Prostate gland (tissue), 2 donors: ENCODE measurements around the gene ACSS1.

Experiments used
- CTCF ChIP-seq, 4 experiments: fragments of 200-600 bp in 2 of 4; fragments of 450-650 bp in 2 of 4; sonication (generic) in 2 of 4; IDR thresholded peaks; 1 replicate in 3 of 4; 2 replicates in 1 of 4; pipeline ENCODE4 v1.5.1; 2016 to 2019; ENCODE audit warnings: antibody characterized with exemption in 4 of 4, mild to moderate bottlenecking in 2 of 4, moderate library complexity in 2 of 4
- POLR2A ChIP-seq: fragments of 450-650 bp; IDR thresholded peaks from one replicate; pipeline ENCODE4 v1.6.1; 2016; ENCODE audit warnings: antibody characterized with exemption, mild to moderate bottlenecking
- POLR2AphosphoS5 ChIP-seq: sonication (generic); formaldehyde crosslinking; IDR thresholded peaks from one replicate; pipeline ENCODE4 v1.6.1; 2017; ENCODE audit warnings: antibody characterized with exemption

GRCh38 chr20:25044261-25044560 is 13.7 kb downstream of the ACSS1 start:
- TF ChIP-seq CTCF (IDR thresholded peaks at IDR 0.05) (no peak), POLR2A (no peak), POLR2AphosphoS5 (no peak)
